GM19372 (cell line): Measurements from ENCODE around the gene FAM50A.

Experiments
- ATAC-seq: cut with Tn5 transposase; IDR thresholded peaks from one replicate; pipeline ENCODE4 v1.9.1; 2021; ENCODE audit warnings: mild to moderate bottlenecking, low read depth, moderate library complexity; ENCODE audit not compliant: unreplicated experiment

FAM50A gene

GRCh38 chrX:154412468-154412867 is 31.5 kb upstream of the FAM50A start:
- ATAC-seq, result no peak

- ATAC-seq, result no peak
Observed at GRCh38 chrX:154413142-154413541, 30.8 kb upstream of the FAM50A start.

GRCh38 chrX:154417157-154417556 is 26.8 kb upstream of the FAM50A start:
- no peak for ATAC-seq

- ATAC-seq, result no peak
Observed at GRCh38 chrX:154419189-154419588, 24.8 kb upstream of the FAM50A start.

GRCh38 chrX:154419688-154420401 is 24.1 kb upstream of the FAM50A start:
- ATAC-seq, result no peak

- no peak for ATAC-seq
Observed at GRCh38 chrX:154420402-154420756, 23.6 kb upstream of the FAM50A start.

- ATAC-seq, result no peak
Observed at GRCh38 chrX:154426916-154427770, 16.8 kb upstream of the FAM50A start.

- peak; percentile 98 for ATAC-seq
Observed at GRCh38 chrX:154428176-154429171, 15.5 kb upstream of the FAM50A start, which contains the start of gene ATP6AP1. Gene ATP6AP1 (plus strand): TSS chrX:154428677. CDS start chrX:154428693, 16 bp downstream.

- no peak for ATAC-seq
Observed at GRCh38 chrX:154429711-154430110, 14.2 kb upstream of the FAM50A start.

GRCh38 chrX:154430479-154430878 is 13.5 kb upstream of the FAM50A start:
- no peak for ATAC-seq

GRCh38 chrX:154430916-154431315 is 13.0 kb upstream of the FAM50A start:
- ATAC-seq, result no peak

- ATAC-seq, result no peak
Observed at GRCh38 chrX:154431341-154431740, 12.6 kb upstream of the FAM50A start.

- ATAC-seq, result no peak
Observed at GRCh38 chrX:154432210-154432609, 11.7 kb upstream of the FAM50A start.

GRCh38 chrX:154433605-154434004 is 10.3 kb upstream of the FAM50A start:
- no peak for ATAC-seq

- ATAC-seq, result no peak
Observed at GRCh38 chrX:154434394-154435168, 9.4 kb upstream of the FAM50A start.

GRCh38 chrX:154435171-154435733 is 8.7 kb upstream of the FAM50A start:
- ATAC-seq, result no peak

GRCh38 chrX:154436374-154436982 is 7.5 kb upstream of the FAM50A start:
- peak; percentile 56 for ATAC-seq

- peak; percentile 38 for ATAC-seq
Observed at GRCh38 chrX:154436983-154437752, 6.8 kb upstream of the FAM50A start, which contains the start of gene GDI1. Gene GDI1 (plus strand): TSS chrX:154437154. CDS start chrX:154437255, 101 bp downstream.
